ENCODE results near the gene SIK3.

The SIK3 gene

DNA sequence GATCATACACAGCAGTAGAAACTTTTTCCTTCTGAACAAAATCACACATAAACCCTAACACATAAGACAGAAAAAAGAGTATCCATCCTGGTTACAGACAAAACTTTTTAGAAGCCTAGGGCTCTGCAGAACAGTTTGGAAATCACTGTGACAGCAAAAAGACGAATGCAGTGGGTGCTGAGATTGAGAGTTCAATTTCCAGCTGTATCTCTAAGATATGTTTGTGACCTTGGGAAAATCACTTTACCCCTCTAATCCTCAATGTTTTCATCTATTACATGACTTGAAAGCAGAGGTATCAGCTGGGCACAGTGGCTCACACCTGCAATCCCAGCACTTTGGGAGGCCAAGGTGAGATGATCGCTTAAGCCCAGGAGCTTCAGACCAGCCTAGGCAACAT, 128.5 kb downstream of the SIK3 start:
- DNase-seq (ENCODE audit: low spot score) = no peak

- DNase-seq (ENCODE audit: low spot score) = no peak
Measured at GRCh38 chr11:116964269-116964668, 134.0 kb downstream of the SIK3 start.

- no peak for DNase-seq (ENCODE audit: low spot score)
Measured at GRCh38 chr11:116963813-116964212, 134.4 kb downstream of the SIK3 start.

DNA sequence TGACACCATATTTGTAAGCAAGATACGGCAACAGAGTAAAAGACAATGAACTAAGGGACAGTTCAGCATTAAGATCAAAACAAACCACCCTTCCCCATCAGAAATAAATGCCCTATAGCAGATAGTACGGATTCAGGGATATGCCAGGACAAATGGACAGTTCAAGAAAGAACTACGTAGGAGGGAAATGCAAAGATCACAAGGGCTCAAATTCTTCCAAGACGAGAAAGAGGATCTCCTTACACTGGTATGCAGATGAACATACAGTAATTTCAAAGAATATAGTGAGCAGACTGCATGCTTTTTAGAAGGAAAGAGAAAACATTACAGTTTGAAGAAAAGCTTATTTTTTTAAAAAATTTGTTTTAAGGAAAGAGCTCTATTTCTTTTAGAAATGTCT, 136.1 kb downstream of the SIK3 start:
- peak; percentile 75 for DNase-seq (ENCODE audit: low spot score)

- peak; percentile 38 for DNase-seq (ENCODE audit: low spot score)
Measured at GRCh38 chr11:116960930-116961329, 137.3 kb downstream of the SIK3 start.

DNA sequence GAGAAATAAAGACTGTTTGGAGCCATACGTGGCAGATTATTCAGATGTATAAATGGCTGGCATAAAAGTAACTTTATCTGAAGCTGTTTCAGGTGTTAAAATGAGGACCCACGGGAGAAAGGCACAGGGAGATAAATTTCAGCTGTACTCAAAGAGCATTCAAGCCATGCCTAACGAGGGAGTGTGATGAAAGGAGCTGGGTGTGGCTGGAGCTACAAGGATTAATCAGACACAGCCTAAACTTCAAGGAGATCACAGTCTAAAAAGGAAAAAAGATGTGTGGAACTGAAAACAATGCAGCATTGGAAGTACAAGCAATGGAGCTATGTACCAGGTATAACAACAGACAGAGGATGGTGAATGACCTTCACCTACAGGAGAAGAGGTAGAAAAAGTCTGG, 140.0 kb downstream of the SIK3 start:
- no peak for DNase-seq (ENCODE audit: low spot score)

DNA sequence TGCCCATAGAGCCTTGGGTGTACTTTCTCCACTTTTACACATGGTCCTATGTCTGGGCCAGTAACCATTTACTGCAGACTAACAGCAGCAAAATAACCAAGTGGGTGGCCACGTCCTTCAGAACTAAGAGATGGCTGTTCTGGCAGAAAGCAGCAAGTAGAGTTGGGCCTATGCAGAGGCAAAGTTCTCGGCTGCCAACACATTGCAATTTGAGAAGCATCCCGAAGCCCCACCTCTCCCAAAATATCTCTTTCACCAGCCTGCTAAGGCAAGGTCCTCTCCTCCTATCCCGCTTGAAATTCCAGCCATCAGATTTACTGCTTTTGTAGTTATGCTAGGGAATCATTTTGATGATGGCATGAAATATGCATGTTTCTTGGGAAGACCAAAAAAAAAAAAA, 142.3 kb downstream of the SIK3 start:
- DNase-seq (ENCODE audit: low spot score) = no peak

DNA sequence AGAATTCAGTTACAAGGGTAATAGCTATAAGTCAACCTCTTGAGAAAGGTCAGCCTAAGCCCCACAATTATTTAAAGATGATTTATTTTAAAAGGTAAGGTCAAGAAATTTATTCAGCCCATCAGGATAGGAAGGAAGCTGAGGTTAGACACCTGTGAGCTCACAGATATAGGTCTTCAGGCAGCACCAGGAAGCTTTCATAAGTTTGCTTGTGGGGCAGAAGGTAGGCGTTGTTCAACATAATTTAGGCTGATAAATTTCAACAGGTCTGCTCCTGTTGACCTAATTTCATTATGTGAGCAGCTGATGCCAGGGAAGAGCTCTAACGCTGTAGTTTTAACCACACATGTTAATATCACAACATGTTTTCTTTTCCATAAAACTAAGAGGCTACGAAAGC, 142.7 kb downstream of the SIK3 start:
- no peak for DNase-seq (ENCODE audit: low spot score)

- DNase-seq (ENCODE audit: low spot score) = no peak
Measured at GRCh38 chr11:116953530-116954285, 144.5 kb downstream of the SIK3 start.

- DNase-seq (ENCODE audit: low spot score) = no peak
Measured at GRCh38 chr11:116951762-116952161, 146.5 kb downstream of the SIK3 start.

DNA sequence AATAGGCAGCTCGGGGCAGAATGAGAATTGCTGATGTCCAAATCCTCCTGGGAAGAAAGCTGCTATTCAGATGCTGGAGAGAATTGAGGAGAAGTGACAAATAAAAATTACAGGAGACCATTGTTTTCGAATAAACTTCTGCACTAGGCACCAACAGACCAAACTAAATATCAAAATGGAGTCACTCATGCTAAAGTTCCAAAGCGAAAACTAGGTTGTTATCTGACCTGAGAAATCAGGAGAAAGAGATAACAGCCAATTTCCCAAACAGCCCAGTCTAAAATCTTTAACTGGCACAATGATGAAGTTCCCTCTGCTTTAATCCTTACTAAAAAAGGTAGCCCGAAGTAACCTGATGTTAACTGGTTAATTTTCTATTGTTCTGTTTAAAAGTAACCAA, 148.0 kb downstream of the SIK3 start:
- DNase-seq (ENCODE audit: low spot score) = no peak

- no peak for DNase-seq (ENCODE audit: low spot score)
Measured at GRCh38 chr11:116948391-116948790, 149.8 kb downstream of the SIK3 start.

GRCh38 chr11:116946414-116946813, 151.8 kb downstream of the SIK3 start:
- no peak for DNase-seq (ENCODE audit: low spot score)

GRCh38 chr11:116939499-116939898, 158.7 kb downstream of the SIK3 start:
- no peak for DNase-seq (ENCODE audit: low spot score)

DNA sequence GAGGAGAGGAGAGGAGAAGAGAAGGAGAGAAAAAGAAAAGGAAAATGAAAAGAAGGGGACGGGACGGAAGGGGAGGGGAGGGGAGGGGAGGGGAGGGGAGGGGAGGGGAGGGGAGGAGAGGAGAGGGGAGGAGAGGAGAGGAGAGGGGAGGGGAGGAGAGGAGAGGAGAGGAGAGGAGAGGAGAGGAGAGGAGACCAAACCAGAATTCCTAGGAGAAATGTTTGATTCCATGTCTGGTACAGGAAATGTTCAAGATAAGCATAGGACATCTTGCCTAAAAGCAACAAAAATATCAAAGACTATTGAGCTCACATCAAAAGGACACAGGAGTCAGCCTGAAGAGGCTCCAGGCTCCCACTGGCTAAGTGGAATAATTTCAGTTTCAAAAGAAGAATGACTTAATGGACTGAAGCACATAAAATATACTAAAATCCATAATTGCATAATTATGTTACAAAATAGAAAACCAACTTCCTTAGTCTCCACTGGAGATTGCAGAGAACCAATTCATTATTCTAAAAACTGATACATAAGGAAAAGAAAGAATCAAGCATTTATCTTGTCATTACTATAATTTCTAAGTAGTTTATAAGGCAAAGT, 159.7 kb downstream of the SIK3 start:
- no peak for DNase-seq (ENCODE audit: low spot score)

DNA sequence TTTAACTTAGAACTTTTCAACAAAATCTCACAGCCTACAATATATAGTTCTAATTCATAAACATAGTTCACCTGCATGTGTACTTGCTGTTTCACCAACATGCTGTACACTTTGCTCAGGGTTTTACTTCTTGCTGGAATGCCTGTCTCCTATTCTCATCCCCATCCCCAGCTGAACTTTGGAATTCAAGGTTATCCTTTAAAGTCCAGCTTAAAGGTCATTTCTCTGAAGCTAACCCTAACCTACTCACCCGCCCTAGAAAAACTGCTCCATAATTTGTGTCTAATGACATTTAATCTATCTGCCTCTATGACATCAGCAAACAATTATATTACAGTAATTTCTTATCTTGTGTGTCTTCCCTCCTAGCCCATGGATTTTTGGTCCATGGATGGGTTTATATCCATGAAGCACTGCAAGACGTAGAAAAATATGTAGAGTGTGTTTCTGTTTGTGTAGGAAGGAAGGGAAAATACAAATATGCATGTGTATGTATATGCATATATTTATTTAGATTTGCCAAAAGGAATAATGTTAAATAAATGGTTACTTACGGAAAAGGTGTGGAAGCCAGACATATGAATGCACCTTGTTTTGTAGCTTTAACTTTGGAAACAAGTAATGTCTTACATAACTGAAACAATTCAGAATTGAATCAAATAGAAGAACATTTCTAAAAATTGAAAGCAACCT, 161.3 kb downstream of the SIK3 start:
- no peak for DNase-seq (ENCODE audit: low spot score)

DNA sequence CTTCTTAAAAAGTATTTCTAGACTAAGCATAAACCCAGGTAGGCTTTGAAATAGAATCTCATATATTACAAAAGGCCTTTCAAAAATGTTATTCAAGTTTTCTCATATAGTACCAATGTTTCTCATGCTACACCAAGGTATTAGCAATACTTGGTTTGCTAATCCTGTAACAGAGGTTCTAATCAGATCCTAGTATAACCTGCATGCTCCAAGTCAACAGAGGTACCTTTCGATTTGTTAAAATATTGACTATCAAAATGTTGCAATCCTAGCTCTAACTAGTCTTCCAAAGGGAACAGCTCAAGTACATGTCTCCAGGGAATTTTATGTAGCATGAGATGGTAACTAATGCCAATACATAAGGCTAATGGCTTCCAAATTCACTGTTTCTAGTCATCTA, 162.7 kb downstream of the SIK3 start:
- DNase-seq (ENCODE audit: low spot score) = no peak

- no peak for DNase-seq (ENCODE audit: low spot score)
Measured at GRCh38 chr11:116935089-116935488, 163.1 kb downstream of the SIK3 start.

GRCh38 chr11:116933961-116934360, 164.3 kb downstream of the SIK3 start:
- DNase-seq (ENCODE audit: low spot score) = no peak

GRCh38 chr11:116932181-116932580, 166.0 kb downstream of the SIK3 start:
- DNase-seq (ENCODE audit: low spot score) = no peak

GRCh38 chr11:116931206-116931953, 166.8 kb downstream of the SIK3 start:
- no peak for DNase-seq (ENCODE audit: low spot score)

DNA sequence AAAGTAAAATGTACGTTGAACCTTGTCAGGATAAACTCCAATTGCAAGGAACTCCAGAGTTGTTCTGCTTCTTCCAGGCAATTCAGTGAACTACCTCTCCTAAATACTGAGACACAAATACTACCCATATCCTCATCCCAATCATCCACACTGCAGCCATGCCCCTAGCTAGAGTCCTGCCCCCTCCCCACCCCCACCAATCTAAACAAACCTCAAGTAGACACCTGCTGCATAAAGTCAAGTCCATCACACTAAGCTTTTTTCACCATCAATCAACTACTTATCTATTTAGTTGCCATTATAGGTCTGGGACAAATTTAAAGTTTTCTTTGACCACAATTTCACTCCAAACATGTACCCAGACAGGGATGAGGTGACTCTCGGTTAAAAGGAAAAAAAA, 167.6 kb downstream of the SIK3 start:
- DNase-seq (ENCODE audit: low spot score) = no peak

- no peak for DNase-seq (ENCODE audit: low spot score)
Measured at GRCh38 chr11:116930177-116930576, 168.1 kb downstream of the SIK3 start.
